Colon (tissue), 2 donors: ENCODE results near the gene PKHD1.
"Not testable (repeated sequence)": the region's sequence is repeated elsewhere in the genome, so short reads cannot be mapped to it uniquely, and the experiment has no call there.

Source experiments
- FAIRE-seq: peaks from 2 replicates; lab custom pipeline; 2012; peaks lifted over from hg19 to GRCh38; lab: Jason Lieb, UNC
- donor health status: control.
- donor health status: control.

The PKHD1 gene

DNA sequence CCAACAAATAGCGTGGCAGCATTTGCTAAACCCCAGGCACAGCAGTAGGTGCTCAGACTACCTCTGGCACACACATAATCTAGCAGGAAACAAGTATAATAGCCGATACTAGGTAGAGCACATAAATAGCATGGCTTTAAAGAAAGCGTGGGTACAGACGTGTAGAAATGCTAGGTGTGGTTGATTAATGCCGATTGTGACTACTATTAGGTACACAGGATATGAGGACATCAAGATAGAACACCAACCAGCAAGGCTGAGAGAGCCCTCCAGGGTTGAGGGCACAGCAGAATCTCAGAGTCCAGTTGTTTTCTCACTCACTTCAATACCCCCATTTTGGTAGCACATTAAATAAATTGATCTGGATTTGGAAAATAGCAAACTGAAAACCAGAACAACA, 100.5 kb downstream of the PKHD1 start:
- no peak for FAIRE-seq

DNA sequence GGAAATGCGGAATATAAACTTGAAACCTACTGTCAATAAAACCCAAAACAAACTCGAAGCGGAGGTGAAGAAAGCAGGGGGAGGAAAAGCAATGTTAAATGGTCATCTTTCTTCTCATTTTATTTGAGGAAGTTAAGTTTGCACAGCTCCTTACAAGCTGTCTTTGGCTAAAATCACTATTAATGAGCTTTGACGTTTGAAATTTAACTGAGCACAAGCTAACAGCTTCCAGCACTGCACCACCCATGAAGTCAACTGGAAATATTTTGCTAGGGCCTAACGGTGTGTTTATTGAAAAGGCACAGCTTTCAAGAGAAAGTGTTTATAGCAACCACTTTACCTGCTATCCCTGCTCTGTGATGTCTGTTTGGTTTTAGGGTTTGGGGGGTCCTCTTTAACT, 103.8 kb downstream of the PKHD1 start:
- FAIRE-seq, result no peak

- not testable (repeated sequence) for FAIRE-seq
Observed at GRCh38 chr6:51982695-51983094, 104.7 kb downstream of the PKHD1 start.

GRCh38 chr6:51976374-51976773, 111.0 kb downstream of the PKHD1 start:
- no peak for FAIRE-seq

DNA sequence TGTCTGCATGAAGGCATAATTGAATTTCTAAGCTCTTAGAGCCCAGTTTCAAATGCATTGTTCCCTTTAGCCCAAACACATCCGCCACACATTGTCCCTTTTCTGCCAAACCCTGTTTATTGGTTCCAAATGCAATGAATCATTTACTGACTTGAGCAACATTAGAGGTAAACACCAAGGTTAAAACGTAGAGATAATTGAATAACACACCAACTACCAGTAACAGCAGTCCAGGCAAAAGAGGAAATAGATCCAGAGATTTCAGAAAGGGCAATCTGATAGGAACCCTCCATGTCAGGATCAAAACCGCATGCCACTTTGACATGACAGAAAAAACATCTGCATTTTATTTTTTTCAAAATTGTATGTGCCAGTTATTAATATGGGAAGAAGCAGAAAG, 114.8 kb downstream of the PKHD1 start:
- no peak for FAIRE-seq

DNA sequence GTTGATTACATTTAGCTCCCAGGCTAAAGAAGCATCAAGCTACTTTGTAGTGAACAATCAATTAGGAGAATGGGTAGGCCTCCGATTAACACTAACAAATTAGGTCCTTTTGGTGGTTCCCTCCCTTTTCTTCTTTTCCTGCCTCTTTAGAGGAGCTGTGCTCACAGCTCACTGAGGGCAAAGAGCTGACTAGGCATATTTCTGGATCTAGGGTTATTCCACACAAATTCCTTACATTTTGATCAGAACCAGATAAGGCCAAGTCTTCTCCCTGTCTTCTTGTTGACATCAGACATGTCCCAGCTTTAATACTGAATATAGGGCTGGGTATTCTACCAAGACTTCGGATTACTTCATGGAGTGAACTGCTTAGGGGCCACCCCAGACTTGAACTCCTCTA, 119.1 kb downstream of the PKHD1 start:
- no peak for FAIRE-seq

GRCh38 chr6:51965222-51965801, 122.1 kb downstream of the PKHD1 start:
- FAIRE-seq, result no peak

DNA sequence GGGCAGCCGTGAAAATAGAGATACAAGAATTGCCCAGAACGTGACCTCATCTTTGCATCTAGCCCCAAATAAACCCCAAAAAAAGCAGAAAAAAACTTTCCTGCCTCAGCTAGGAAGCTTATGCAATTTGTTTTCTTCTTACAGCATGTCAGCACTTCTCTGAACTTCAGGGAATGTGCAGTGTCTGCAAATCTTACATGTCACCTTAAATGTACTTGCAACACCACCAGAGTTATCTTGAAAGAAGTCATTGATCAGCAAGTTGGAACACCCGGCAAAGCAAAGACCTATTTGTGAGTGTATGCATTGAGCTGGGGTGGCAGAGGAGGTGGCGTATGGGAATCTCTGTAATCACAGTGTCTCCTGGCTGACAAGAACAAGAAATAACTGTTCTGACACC, 123.4 kb downstream of the PKHD1 start:
- no peak for FAIRE-seq

GRCh38 chr6:51962354-51962753, 125.1 kb downstream of the PKHD1 start:
- FAIRE-seq, result no peak

GRCh38 chr6:51960419-51960818, 127.0 kb downstream of the PKHD1 start:
- no peak for FAIRE-seq

DNA sequence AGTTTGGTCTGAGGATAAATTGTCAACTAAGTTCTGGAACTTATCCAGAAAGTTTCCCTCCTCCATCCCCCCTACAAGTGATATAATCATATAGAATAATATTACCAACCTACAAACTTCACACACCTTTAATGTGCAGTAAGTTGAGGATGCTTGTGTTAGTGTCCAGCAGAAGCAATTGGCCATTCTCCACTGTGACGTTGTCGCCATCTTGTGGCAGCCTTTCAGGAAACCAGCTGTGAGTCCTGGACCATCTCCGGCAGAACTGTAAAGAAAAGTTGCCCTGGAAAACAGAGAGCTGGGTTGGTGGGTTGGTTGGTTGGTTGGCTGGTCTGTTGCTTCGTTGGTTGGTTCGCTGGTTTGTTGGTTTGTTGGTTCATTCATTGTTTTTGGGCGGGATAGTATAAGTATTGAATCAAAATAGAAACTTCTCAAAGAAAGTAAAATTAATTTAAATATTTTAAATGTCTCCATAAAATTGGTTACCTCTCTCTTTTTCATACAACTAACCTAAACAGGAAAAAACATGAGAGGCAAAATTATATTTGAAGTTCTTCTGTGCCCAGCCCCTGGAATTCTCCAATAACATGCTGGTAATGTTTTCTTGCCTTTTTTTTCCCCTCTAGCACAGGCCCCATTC, 127.5 kb downstream of the PKHD1 start:
- FAIRE-seq, result no peak

GRCh38 chr6:51954681-51955080, 132.7 kb downstream of the PKHD1 start:
- FAIRE-seq, result no peak

GRCh38 chr6:51953246-51953645, 134.2 kb downstream of the PKHD1 start:
- FAIRE-seq, result no peak

DNA sequence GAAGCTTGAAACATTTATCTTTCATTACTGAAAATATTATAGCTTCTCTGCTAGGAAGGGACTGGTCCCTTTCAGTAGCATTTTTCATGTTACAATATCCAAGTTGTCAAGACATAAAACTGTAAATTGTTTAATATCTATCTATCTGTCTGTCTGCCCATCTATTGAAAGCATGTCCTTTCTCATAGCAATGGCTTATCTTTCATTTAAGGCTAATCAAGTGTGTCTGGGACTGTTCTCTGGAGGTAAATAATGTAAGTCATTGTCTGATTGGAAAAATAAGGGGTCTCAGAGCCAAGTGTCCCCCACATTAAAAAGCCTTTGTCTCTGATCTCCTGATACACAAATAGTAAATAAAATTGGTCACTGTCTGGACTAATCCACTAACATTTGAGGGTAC, 135.5 kb downstream of the PKHD1 start:
- no peak for FAIRE-seq

DNA sequence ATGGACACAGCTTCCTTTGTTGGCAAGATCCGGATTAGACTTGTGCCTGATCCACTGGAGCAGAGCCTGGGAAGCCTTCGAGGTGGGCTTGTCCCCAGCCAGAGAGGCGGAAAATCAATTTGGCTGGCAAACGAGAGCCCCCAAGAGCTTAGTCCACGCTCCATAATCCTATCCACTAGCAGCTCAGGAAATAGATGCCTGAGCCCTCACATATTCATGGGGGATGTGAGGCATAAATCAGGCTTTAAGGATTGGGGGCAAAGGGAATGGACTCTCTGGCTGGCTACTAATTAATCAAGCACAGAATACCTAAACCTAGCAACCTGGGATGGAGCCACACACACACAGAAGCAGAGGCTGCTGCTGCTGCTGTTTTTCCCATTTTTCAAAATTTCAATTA, 137.9 kb downstream of the PKHD1 start:
- FAIRE-seq, result no peak

- FAIRE-seq, result not testable (repeated sequence)
Observed at GRCh38 chr6:51939695-51940094, 147.7 kb downstream of the PKHD1 start.

DNA sequence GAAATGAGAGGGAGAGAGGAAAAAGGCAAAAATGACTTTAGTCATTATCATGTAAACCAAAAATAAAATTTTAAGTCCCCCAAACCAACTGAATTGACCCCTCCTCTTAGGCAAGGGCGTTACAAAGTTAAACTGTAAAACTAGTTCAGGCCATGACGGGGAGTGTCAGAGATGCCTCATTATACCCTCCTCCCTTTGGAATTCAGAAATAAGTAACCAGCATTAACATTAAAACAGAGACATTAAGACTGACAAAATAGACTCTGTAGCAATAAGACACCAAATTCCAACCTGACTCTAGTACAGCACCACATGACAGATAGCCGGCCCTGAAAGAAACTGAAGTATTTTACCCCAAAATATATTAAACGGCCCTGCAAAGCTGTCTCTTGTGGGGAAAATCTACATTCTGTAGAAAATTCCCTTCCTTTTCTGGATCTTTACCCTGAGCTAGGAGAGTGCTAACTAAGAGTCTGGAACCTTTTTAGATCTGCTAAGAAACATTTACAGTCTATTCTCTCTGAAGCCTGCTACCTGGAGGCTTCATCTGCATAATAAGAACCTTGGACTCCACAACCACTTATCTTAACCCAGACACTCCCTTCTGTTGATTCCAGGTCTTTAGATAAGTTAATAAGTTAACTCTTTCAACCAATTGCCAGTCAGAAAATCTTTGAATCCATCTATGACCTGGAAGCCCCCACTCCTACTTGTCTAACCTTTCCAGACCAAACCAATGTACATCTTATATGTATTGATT, 150.7 kb downstream of the PKHD1 start:
- FAIRE-seq, result no peak

DNA sequence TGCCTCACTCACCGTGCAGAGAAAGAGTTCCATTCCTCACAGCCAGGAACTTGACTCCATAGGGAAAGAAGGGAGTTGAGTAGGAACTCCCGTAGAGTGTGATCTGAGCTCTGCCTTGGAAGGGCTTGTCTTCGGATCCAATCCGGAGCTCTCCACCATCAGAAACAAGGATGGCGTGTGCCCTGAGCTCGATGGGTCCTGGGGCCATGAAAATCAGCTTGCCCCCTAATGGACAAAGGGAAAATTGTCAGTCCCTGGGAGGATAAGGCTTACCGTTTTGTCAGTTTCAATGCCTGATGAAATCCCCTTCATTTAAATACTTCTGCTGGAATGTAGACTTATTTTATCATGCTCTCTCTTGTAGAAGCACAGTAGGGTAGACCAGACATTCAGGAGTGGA, 153.3 kb downstream of the PKHD1 start:
- no peak for FAIRE-seq

- FAIRE-seq, result no peak
Observed at GRCh38 chr6:51932956-51933355, 154.5 kb downstream of the PKHD1 start.

DNA sequence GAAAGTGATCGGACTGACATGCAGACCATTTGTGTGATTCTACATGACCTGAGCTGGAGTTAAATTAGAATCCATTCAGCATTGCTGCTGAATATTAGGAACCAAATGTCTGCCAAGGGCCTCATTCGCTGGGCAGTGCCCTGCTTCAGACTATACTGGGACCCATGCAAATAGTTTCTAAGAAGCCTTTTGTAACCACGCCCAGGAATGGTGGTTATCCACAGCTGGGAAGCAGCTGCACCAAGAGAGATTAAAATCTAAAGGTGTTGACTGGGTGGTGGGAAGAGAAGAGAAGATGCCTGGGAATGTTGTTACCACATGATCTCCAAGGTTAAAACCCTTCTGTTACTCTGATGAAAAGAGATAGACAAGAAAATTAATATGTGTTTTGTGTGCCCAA, 156.8 kb downstream of the PKHD1 start:
- no peak for FAIRE-seq

DNA sequence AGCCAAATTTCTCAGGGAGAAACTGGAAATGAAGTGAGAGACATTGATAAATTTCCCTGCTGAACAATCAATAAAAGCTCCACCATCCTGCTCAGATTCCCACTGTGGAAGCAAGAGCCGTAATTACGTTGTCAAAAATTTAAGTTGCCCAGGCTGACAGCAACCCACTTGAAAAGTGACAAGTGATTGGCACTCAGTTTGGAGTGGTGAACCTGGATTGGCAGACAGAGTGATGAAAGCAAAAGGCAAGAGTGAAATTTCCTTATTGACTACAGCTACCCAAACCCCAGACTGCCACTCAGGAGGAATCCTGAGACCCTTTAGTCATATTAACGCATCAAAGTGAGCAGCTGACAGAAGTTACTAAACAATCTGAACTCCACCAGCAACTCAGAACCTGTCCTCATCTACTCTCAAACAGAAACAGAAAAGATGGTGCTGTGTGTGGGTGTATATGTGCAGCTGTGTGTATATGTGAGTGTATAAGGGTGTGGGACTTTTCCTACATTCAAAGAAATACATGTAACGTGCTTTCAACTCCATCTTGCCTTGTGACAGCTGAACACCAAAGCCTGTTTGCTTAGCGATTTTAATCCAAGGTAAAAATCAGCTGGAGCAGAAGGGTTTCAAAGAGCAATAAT, 157.4 kb downstream of the PKHD1 start:
- no peak for FAIRE-seq

- no peak for FAIRE-seq
Observed at GRCh38 chr6:51928320-51928719, 159.1 kb downstream of the PKHD1 start.

GRCh38 chr6:51927450-51927849, 160.0 kb downstream of the PKHD1 start:
- no peak for FAIRE-seq
